UCSD-AML1 (cell line): ENCODE results near the gene KCNQ5.

ENCODE experiments used
- DNase-seq: peaks from one replicate; lab custom pipeline; 2025; ENCODE audit not compliant: unreplicated experiment; lab: John Stamatoyannopoulos, UW

The KCNQ5 gene

DNA sequence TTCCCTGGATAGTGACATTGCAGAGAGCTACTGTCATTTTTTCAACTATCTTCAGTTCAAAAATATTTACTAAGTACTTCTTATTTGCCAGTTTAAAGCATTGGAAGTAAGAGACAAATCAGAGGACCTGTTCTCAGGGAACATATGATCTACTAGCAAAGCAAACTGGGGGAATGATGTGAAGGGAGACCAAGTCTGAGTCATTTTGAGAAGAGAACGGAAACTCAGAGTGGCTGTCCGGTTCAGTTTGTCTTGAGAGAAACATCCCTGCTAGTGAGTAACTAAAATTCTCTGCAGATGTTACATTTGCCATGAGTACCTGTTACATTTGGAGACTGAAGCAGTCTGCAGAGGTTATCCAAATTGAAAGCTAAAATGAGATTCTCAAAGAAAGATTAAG lies 118.3 kb downstream of the KCNQ5 start:
- DNase-seq, result no peak

DNA sequence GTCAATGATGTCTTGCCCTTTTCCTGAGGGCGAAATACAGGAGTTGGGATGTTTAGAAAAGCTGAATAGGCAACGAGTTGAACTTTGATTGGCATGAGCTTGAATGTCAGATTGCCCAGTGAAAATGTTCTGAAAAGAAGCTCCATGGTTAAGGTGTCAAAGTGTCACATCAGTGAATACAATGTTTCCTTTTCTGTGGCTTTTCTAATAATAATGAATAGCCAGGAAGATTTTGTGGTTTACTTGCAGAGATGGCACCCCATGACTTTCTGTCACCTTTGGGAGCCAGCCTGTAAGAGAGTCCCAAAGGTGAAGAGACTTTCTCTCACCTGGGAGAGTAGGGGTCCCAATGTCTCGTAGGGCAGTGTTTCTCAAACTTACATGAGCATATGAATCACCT lies 119.2 kb downstream of the KCNQ5 start:
- DNase-seq, result no peak

DNA sequence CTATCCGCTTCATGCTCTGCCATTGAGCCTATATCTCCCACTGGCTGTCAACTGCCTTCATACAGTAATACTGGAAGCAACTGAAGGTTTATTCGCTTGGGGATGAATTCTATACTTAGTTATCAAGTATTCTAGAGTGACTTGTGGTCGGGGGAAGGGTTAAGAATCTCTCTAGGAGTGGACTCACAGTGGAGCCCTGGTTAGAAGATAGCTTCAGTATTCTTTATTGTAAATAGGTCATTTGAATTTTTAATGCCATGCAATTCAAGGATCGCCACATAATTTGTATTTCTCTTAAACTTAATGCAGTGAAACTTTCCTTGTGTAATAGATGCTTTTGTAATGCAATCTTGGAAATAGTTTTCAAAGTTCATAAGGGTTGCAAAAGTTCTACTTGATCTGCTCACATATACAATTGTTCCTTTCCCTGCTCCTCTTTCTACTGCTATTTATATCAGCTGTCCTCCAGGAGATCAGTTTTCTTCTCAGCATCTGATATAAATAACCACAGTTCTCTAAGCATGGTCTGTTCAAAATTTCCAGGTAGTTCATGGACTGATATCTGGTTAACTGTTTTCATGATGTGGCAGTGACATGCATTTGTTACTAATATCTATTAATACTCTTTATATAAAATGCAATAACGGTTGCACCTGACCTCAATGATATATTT lies 120.3 kb downstream of the KCNQ5 start:
- DNase-seq, result no peak

DNA sequence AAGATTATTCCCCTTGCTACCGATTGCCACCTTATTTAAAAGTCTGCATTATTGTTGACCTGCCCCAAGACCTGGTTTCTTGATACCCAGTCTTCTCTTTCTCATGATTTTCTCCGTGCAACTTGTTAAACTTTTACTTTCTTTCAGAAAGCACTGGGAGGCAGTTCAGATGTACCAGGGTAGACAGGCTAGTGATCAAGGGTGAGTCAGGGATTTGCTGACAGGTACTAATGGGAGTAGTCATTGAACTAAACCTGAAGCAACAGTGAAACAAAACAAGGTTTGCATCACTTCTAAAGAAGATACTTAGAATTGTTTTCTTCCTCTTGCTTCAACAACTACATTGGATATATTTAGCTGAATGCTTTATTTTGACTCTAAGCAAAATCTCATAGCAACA lies 124.4 kb downstream of the KCNQ5 start:
- DNase-seq, result no peak

DNA sequence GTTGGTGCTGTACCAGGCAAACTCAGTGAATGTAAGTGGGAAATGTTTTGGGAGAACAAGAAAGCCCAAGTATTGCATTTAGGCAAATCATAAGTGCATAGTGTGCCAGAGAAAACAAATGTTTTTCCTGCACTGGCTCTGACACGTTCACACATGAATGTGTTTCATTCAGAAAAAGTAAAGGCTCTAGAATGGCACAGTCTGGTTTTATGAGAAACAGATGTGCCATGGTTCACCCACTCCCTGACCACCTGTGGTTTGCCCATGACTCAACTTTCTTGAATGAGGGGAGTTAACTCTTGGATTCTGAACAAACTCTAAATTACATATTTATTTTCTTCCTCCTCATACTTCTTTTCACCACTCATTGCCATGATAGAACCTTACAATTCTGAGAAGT lies 126.9 kb downstream of the KCNQ5 start:
- DNase-seq, result no peak

DNA sequence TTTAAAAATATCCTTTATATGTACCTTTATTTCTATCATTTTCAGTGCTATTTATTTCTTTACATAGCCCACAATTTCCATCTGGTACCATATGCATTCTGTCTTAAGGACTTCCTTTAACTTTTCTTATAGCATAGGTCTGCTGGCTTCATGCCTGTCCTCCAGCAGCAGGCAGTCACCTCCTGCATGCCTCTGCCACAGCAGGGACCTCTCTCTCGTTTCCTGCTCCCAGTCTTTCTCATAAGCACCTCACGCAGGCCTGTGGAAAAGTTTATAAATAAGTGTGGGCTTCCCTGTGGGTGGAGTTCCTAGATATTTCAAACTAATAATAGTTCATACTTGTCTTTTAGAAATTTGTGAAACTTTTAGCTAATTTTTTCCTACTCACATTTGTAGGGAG lies 133.9 kb downstream of the KCNQ5 start:
- DNase-seq, result no peak

DNA sequence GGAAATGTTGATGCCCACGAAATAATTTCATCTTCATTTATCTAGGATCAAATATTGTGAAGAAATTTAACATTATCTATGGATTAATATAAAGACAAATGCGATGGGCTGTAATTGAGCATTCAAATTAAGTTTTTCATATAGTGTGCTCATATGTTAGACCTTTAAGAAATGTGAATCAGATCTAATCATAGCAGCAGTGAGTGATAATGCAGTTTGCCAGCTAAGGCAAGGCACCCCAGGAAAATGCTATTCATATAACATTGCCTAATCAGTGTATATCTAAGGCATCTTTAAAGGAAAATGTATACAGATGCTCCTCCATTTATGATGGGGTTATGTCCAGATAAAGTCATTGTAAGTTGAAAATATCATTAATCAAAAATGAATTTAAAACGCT lies 135.2 kb downstream of the KCNQ5 start:
- DNase-seq, result no peak

DNA sequence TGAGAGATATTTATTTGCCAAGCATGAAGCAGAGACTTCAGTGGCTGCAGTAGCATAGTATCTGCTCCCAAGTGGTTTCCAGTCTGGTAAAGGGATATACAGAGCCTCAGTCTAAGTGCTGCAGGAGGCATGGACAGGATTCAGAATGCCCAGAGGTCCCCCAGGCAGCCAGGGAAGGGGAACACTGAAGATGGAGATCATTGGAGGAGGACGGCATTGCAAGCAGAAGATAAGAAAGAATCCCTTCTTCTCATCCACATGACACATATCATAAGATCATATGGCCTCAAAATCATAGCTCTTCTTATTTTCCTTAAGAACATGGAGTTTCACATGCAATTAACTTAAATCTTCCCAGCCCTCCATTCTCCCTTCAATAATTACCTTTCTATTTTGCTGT lies 136.1 kb downstream of the KCNQ5 start:
- DNase-seq, result no peak

DNA sequence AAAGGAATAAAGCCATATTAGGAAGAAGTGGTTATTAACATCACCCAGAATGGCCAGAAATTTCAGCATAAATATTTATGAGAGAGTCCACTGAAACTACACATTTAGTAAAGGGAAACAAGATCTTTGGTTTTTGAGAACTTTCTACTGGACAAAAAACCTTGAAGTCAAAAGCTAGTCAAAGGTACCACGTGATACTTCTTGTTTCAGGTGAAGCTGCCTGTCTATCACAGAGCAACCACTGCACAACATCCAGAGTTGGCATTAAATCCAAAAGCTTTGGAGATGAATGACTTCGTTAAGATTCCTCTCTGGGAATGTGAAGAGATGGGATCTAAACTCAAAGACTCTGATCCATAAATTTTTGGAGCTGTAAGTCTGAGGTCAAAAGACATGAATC lies 137.0 kb downstream of the KCNQ5 start:
- no peak for DNase-seq

DNA sequence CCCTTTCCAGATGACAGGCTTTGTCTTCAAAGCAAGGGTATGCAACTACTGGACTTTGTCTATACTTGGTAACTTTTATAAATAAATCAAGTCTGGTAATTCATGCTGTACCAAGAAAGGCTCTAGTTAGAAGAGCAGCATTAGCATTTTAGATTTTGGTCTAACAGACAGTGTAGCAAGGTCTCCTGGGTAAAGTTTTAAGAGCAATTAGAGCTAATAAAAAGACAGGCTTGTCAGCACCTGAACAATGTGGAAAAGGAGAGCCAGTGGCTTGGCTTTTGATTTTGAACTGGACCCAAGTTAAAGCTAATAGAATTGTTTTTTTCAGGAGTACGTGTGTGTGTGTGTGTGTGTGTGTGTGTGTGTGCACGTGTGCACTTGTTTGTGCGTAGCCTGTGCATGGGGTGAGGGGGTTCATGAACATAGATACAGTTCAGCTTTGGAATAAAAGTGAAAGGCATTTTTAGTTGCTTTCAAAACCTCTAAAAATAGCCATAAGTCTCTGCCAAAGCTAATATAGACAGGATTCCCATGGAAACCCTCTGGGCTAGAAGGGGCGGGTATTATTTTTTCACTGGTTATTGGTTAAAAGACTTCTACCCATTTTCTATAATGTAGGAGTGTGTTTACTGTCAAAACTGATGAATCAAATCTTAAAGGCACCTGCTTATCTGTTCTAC lies 138.4 kb downstream of the KCNQ5 start:
- no peak for DNase-seq

DNA sequence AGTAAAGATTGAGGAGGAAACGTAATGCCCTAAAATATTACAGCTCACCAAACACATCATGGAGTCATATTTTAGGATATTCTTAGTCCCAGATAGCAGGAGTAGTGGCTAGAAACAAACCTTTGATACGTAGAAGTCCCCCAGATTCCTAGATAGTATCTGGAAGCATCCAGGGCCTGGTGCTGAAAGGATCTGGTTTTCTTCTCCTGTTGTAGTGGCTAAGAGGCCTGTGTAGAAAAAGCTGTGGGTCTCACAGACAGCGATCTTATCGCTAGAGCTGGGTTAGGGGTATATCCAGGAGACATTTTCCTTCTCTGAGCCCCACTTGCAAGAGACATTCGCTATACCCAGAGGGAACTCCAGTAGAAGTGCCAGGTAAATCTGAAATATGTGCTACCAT lies 139.9 kb downstream of the KCNQ5 start:
- no peak for DNase-seq

DNA sequence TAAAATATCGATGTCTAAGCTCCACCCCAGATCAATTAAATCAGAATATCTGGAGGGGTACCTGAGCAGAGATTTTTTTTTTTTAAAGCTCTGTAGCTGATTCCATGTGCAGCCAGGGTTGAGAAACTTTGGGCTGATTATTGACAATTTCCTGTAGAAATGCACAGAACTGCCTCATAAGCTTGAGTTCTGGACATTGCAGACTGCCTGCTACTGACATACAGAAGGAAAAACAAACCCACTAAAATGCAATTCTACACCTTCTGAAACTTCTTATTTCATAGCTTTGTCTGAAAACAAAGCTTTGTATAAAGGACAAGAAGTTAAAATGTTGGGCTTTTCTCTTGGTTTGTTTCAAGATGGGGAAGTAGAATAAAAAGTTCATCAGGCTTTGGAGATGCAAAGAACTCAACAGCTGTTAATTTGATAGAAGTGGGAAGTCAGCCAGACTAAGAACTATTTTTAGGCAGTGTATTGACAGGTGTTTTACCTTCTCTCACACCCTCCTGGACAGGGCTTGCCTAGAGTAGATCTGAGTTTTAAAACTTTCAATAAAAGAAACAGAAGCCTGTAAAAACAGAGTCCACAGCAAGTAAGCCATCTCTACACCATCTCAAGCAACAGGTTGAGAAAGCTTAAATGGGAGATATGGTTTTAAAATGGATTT lies 147.7 kb downstream of the KCNQ5 start:
- DNase-seq, result no peak

DNA sequence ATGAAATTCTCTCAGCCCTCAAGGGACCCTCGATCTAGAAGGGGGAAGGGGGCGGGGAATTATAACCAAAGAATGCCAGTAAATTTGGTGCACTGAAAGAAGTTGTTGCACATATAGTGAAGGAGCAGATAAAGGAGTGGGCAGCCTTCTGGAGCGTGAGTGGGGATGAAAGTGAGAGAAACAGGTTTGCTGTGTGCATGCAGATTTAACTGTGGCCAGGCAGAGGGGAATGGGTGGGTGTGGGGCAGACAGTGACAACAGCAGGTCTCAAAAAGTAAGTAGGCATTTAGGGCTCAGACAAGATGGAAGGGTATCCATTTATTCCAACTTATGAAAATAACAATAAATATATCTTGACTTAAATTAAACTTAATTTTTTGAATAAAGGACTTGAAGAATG lies 149.1 kb downstream of the KCNQ5 start:
- DNase-seq, result no peak

DNA sequence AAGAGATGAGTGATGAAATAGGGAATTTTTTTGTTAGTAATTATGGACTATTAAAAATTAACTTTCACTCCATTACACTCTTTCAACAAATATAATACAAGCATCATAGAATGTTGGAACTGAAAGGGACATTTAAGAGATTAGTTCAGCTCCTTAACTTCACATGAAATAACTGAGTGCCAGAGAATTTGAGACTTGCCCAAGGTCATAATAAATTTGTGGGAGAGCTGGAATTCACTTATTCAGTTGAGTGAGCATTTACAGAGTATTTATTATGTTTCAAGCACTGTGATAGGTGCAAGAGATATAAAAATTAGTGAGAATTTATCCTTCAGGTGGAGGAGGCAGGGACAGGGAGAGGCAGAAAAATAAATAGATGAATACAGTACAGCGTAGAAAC lies 154.6 kb downstream of the KCNQ5 start:
- no peak for DNase-seq

DNA sequence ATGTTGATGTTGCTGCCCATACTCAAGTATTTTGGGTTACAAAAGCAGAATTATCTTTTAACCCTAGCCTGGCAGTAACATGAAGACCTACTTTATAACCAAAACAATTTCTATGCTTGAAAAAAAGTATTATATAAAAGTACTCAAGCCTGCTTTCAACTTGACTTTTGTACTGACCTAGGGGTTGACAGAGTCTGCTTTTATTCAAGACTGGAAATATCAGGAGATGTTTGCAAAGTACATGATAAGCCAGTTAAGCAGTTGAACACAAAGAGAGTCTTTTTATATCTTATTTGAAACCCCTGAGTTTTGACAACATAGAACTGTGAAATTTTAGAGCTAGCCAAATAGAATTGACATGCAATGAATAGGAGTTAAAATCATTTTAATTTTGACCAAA lies 159.8 kb downstream of the KCNQ5 start:
- no peak for DNase-seq

DNA sequence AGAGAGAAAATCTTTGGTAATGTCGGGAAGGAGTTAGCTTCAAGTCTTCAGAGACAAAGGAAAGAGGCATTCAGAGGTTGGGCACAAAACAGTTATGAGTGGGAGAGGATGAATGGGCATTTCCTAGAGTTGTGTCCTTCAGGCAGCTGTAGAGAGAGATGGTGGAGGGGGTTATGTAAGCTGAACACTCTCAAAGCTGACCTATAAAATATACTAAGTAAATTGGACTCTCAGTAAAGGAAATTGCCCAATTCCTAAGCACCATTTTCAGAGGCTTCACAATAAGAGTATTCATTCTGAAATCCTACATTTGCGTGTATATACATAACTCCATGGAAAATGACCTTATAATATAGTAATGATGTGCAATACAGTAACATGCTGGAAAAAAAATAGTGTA lies 161.2 kb downstream of the KCNQ5 start:
- no peak for DNase-seq

DNA sequence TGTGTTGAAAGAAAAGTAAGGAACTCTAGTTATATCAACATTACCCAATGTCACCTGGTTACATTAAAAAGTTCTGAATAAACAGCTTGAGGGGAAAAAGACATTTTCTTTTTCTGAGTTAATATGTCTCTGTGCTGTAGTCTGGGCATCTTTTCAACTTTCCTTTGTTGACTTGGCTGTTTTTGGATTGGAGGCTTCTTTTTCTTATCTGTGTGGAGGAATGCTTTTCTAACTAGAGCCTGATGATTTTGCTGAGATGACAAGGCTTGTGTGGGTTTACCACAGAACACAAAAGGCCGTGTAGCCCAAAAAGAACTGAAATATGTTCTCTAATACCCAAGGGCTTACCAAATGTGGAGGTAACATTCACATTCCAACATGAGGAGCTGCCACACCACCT lies 161.8 kb downstream of the KCNQ5 start:
- no peak for DNase-seq

DNA sequence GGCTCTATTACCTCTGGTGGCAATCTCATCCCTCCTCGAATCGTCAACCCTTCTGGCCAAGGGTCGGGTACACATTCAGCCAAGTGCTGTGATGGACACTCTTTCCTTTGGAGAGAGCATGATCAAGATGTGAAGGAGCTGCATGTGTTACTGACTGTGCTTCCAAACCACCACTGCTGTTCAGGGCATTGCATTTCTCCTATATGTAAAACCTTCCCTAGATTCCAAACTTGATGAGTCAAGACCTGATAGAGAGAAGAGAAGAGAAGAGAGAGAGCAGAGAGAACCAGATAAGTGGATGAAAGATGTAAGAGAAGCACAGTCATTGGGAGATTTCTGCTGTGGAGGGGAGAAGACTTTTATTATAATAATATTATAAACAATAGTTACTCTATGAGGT lies 162.2 kb downstream of the KCNQ5 start:
- no peak for DNase-seq

DNA sequence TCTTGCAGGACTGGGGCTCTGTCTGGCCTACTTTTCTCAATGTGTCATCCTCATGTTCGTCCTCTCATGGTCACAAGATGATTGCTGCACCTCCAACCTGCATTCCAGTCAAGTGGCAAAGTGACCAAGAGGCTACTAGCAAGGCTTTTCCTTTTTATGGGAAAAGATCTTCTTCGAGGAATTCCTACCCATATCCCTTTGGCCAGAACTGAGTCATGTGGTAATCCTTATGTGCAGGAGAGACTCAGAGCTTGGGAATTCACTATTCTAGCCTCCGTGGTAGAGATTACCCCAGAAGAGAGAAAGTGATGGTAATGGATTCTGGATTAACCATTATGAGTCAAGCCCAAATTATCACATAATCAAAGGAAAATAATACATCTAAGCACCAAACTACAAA lies 162.7 kb downstream of the KCNQ5 start:
- no peak for DNase-seq

DNA sequence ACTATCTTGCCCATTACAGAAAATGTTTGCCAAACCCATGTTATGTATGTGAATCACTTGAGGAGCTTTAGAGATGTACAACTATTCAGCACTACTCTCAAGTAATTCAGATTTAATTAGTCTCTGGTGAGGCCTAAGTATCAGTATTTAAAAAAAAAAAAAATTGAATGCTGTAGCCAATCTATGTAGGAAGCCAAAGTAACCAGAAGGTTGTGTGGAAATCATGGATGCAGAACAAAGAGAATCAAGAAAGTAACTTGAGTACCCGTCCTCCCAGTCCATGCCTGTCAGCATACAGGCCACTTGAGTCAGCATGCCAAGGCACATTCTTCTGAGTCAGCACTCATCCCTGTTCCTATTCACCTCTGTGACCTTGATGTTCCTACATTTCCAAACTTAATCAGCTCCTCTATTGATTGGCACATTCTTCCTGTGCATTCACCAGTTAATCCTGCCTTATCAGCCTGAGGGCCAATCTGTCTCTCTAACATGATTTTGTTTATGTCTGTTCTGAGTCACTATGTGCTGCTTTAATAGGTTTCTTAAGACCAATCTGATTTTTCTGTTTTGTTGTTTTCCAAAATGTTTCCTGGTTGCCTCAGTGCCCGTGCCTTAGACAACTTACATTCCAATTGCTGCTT lies 165.6 kb downstream of the KCNQ5 start:
- DNase-seq, result no peak

DNA sequence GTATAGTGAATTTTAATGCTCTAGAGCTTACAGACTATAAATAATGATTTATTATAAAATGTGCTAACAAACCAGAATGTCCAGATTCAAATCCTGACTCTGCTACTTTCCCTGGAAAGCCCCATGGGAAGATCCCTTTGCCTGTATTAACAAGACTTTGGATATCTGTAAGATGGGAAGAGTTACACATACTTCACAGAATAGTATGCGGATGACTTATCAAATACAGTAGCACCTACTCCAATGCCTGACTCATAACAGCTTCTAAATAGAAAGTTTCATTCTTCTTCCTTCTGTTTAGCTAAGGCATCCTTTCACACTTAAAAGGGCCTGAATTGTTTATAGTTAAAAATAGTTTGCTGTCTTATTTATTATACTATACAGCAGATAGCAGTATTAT lies 166.3 kb downstream of the KCNQ5 start:
- no peak for DNase-seq

DNA sequence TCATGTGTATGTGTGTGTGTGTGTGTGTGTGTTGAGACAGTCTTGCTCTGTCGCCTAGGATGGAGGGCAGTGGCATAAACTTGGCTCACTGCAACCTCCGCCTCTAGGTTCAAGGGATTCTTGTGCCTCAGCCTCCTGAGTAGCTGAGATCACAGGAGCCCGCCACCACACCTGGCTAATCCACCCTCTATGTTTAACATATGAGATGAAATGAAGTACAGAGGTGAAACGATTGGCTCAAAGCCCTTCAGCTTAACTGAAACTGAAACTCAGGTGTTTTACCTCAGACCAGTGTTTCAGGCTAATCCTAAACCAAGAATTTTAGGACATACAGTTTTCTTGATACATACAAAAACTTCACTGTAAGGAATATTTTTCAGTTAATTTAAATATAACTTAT lies 167.3 kb downstream of the KCNQ5 start:
- DNase-seq, result no peak
